ENCODE results near the gene AJAP1.

- no peak for TF ChIP-seq CTCF (IDR thresholded peaks at IDR 0.05)
- TF ChIP-seq ZFX (IDR thresholded peaks at IDR 0.05; ENCODE audit: borderline replicate concordance): no peak
Measured at GRCh38 chr1:4694492-4694891, 40.1 kb downstream of the AJAP1 start.
